IMR-90 (cell line): ENCODE results near the gene CPSF4L. TPM values are rescaled to one million over a fixed set of nuclear protein-coding genes. Genes with fewer than 3 reads are reported as not detected.

Experiments used
- ATAC-seq: fragments of 200-7000 bp; cut with Tn5 transposase; 2 replicates; pipeline ENCODE4 v1.9.1; 2020; ENCODE audit warnings: low read depth, mild to moderate bottlenecking, moderate library complexity
- BruUV-seq: library from RNA; stranded (reverse); fragments of 400-500 nt; replicated peaks from 2 replicates; lab custom pipeline; 2021; lab: Mats Ljungman, UMichigan
- CTCF ChIA-PET: fragments of 300-600 bp; formaldehyde crosslinking; extraction: SDS; loops from one replicate; lab custom pipeline; 2021; ENCODE audit warnings: antibody characterized with exemption; lab: Yijun Ruan, JAX
- POLR2A ChIA-PET: fragments of 300-600 bp; sonication (Branson Sonifier 250); formaldehyde crosslinking; loops from one replicate; lab custom pipeline; 2022; ENCODE audit warnings: antibody characterized with exemption; ENCODE audit not compliant: unreplicated experiment; lab: Charles Lee
- DNase-seq: peaks from one replicate; pipeline ENCODE4 v3.0.0; 2013
- H2AFZ ChIP-seq: replicated peaks from 2 replicates; pipeline ENCODE3; 2013; ENCODE audit warnings: low read length, mild to moderate bottlenecking; ENCODE audit not compliant: poor library complexity
- H2AK5ac ChIP-seq: 2 replicates; pipeline ENCODE4 v1.6.1; 2013; ENCODE audit warnings: low read depth, low read length, inconsistent platforms
- H2AK9ac ChIP-seq: replicated peaks from 2 replicates; pipeline ENCODE3; 2013; ENCODE audit warnings: mild to moderate bottlenecking, low read depth, low read length, moderate library complexity; ENCODE audit not compliant: poor library complexity
- H2BK120ac ChIP-seq: 2 replicates; pipeline ENCODE4 v1.6.1; 2013; ENCODE audit warnings: low read depth, low read length, inconsistent platforms
- H2BK15ac ChIP-seq: 3 replicates; pipeline ENCODE4 v1.6.1; 2013; ENCODE audit warnings: low read depth, low read length, inconsistent platforms
- H2BK20ac ChIP-seq: 2 replicates; pipeline ENCODE4 v1.6.1; 2013; ENCODE audit warnings: low read depth, mild to moderate bottlenecking, inconsistent platforms, low read length, moderate library complexity
- H2BK5ac ChIP-seq: 2 replicates; pipeline ENCODE4 v1.6.1; 2013; ENCODE audit warnings: mild to moderate bottlenecking, low read depth, low read length, inconsistent platforms; ENCODE audit not compliant: poor library complexity, severe bottlenecking
- H3K14ac ChIP-seq: replicated peaks from 2 replicates; pipeline ENCODE4 v1.6.1; 2013; ENCODE audit warnings: low read depth, low read length, inconsistent platforms
- H3K18ac ChIP-seq: 2 replicates; pipeline ENCODE4 v1.6.1; 2013; ENCODE audit warnings: low read depth, low read length, control low read depth
- H3K23ac ChIP-seq: 2 replicates; pipeline ENCODE4 v1.6.1; 2013; ENCODE audit warnings: low read depth, low read length, inconsistent platforms
- H3K27ac ChIP-seq: 2 replicates; pipeline ENCODE4 v1.5.1; 2013; ENCODE audit warnings: mild to moderate bottlenecking, control low read depth, low read length; ENCODE audit not compliant: insufficient read depth
- H3K27me3 ChIP-seq: 2 replicates; pipeline ENCODE4 v1.6.1; 2013; ENCODE audit warnings: low read length; ENCODE audit not compliant: control insufficient read depth, insufficient read depth
- H3K36me3 ChIP-seq: 2 replicates; pipeline ENCODE4 v1.6.1; 2013; ENCODE audit warnings: low read length, mixed read lengths; ENCODE audit not compliant: control insufficient read depth, insufficient read depth
- H3K4ac ChIP-seq: 2 replicates; pipeline ENCODE4 v1.6.1; 2013; ENCODE audit warnings: low read depth, low read length, inconsistent platforms
- H3K4me1 ChIP-seq: 2 replicates; pipeline ENCODE4 v1.6.1; 2013; ENCODE audit warnings: low read length, mixed read lengths; ENCODE audit not compliant: control insufficient read depth, insufficient read depth
- H3K4me2 ChIP-seq: 2 replicates; pipeline ENCODE4 v1.6.1; 2013; ENCODE audit warnings: low read depth, mild to moderate bottlenecking, control low read depth, low read length, moderate library complexity
- H3K4me3 ChIP-seq: 2 replicates; pipeline ENCODE4 v1.5.1; 2013; ENCODE audit warnings: low read depth, mild to moderate bottlenecking, control low read depth, low read length, moderate library complexity; ENCODE audit not compliant: insufficient read depth
- H3K56ac ChIP-seq: 2 replicates; pipeline ENCODE4 v1.6.1; 2013; ENCODE audit warnings: low read length, inconsistent platforms; ENCODE audit not compliant: insufficient read depth; ENCODE audit errors: extremely low read depth
- H3K79me1 ChIP-seq, 2 experiments: 2 replicates each; pipeline ENCODE4 v1.6.1; 2013; ENCODE audit warnings: low read length in 2 of 2, inconsistent platforms in 1 of 2, low read depth in 1 of 2
- H3K9ac ChIP-seq: 2 replicates; pipeline ENCODE4 v1.6.1; 2013; ENCODE audit warnings: low read depth, low read length, control low read depth
- H3K9me1 ChIP-seq: 2 replicates; pipeline ENCODE4 v1.6.1; 2013; ENCODE audit warnings: low read length, inconsistent platforms; ENCODE audit not compliant: insufficient read depth
- H3K9me3 ChIP-seq: 2 replicates; pipeline ENCODE4 v1.6.1; 2013; ENCODE audit warnings: low read length; ENCODE audit not compliant: control insufficient read depth, insufficient read depth
- H4K20me1 ChIP-seq: 2 replicates; pipeline ENCODE4 v1.6.1; 2013; ENCODE audit warnings: low read length, inconsistent platforms; ENCODE audit not compliant: insufficient read depth
- H4K5ac ChIP-seq: 2 replicates; pipeline ENCODE4 v1.6.1; 2013; ENCODE audit warnings: mild to moderate bottlenecking, low read depth, low read length, control low read depth
- H4K8ac ChIP-seq, 2 experiments: 2 replicates each; pipeline ENCODE4 v1.6.1; 2013; ENCODE audit warnings: low read depth in 2 of 2, low read length in 2 of 2, control low read depth in 1 of 2, inconsistent platforms in 1 of 2
- H4K91ac ChIP-seq: 2 replicates; pipeline ENCODE4 v1.6.1; 2013; ENCODE audit warnings: low read depth, low read length, inconsistent platforms; ENCODE audit not compliant: insufficient read depth
- CEBPB ChIP-seq: IDR thresholded peaks from 2 replicates; pipeline ENCODE4 v1.6.1; 2012; ENCODE audit warnings: low read depth, low read length, improper control_type of control experiment
- MAFK ChIP-seq: IDR thresholded peaks from 2 replicates; pipeline ENCODE4 v1.6.1; 2012; ENCODE audit warnings: low read depth, low read length, improper control_type of control experiment
- NFE2L2 ChIP-seq: fragments of 150-350 bp; IDR thresholded peaks from 2 replicates; pipeline ENCODE4 v1.6.1; 2016; ENCODE audit warnings: low read depth, mild to moderate bottlenecking, low read length
- RCOR1 ChIP-seq: IDR thresholded peaks from 2 replicates; pipeline ENCODE4 v1.6.1; 2012; ENCODE audit warnings: mild to moderate bottlenecking, low read length, improper control_type of control experiment; ENCODE audit not compliant: insufficient replicate concordance
- SMC3 ChIP-seq: fragments of 150-350 bp; IDR thresholded peaks from 2 replicates; pipeline ENCODE4 v1.6.1; 2016; ENCODE audit warnings: low read depth, mild to moderate bottlenecking, antibody characterized with exemption, low read length, moderate library complexity
- WGBS, 2 experiments: methylation state at CpG; one replicate each; pipeline versions ENCODE4 v1.1.5 to v1.1.7; 2013; ENCODE audit warnings: missing lambda C conversion rate in 2 of 2; ENCODE audit not compliant: insufficient read length in 1 of 2; ENCODE audit errors: extremely low coverage in 2 of 2; 5-methylcytosine and 5-hydroxymethylcytosine counted together
- dilution Hi-C: fragments of 300-500 bp; cut with HindIII; formaldehyde crosslinking; loops from one replicate; pipeline ENCODE4 v1.14.3; 2018; ENCODE audit warnings: low sequenced_read_pairs; ENCODE audit not compliant: unreplicated experiment
- in situ Hi-C: fragments of 300-500 bp; cut with MboI; formaldehyde crosslinking; loops from 3 replicates; pipeline ENCODE4 v1.14.3; 2019; ENCODE audit warnings: low sequenced_read_pairs, inconsistent platforms, mixed read lengths
- intact Hi-C: fragments of 100-400 bp; cut with micrococcal nuclease; formaldehyde crosslinking; loops from 2 replicates; pipeline ENCODE4 v1.10.0; 2022
- polyA plus RNA-seq, 3 experiments: library from polyadenylated mRNA; depleted of rRNA; stranded (reverse); fragments of >200 nt; gene quantifications; 2 replicates each; pipeline ENCODE4 v1.2.3, GENCODE V29; 2012; ENCODE audit warnings: low replicate concordance in 1 of 3
- total RNA-seq: library from RNA; depleted of rRNA; stranded (reverse); fragments of >200 nt; gene quantifications from 2 replicates; pipeline ENCODE4 v1.2.3, GENCODE V29; 2012
- TF ChIP-seq, protein P1 (sequence below): fragments of 150-350 bp; IDR thresholded peaks from 2 replicates; pipeline ENCODE4 v1.6.1; 2017; ENCODE audit warnings: mild to moderate bottlenecking, antibody characterized with exemption, low read length, low read depth
- TF ChIP-seq, protein P2 (sequence below): fragments of 150-350 bp; IDR thresholded peaks from 2 replicates; pipeline ENCODE4 v1.6.1; 2016; ENCODE audit warnings: low read depth, mild to moderate bottlenecking, low read length, moderate library complexity, borderline replicate concordance

CPSF4L gene
- total and polyA plus RNA-seq, 2 of the 4 experiments (the other 2 are of a cell fraction) = not detected

DNA sequence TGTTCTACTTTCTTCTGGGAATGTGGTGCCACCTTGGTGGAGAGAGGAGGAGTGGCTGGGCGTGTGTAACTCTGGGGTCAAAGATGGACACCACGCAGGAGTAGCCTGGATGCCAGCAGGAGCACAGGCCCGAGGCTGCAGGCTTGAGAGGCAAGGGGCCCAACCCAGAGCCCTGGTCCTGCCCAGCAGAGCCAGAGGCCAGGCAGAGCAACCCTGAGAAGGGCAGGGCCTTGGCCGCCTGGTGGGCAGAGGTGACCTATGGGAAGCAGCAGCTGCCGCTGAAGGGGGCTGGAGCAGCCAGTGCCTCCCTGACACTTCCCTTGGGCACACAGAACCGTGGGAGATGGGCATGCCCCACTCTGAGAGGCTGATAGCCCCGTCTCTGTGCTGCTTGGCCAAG, 18.0 kb upstream of the CPSF4L start:
- Histone ChIP-seq H2AFZ (no peak overlapping the region), H3K14ac (no peak overlapping the region), H4K20me1 (peaks cover 14% of the 10 kb centered on the region), H4K91ac (no peak overlapping the region), H2AK9ac (peak overlapping the region; percentile 37), H2BK5ac (no peak overlapping the region), H2BK15ac (no peak overlapping the region), H3K4me1 (peaks cover 7% of the 10 kb centered on the region; the same call in 1 of the 2 replicates), H3K4ac (no peak overlapping the region), H3K4me2 (no peak overlapping the region), H4K8ac (no peak overlapping the region), H3K27me3 (no peaks in the 10 kb centered on the region), H3K9me1 (no peaks in the 10 kb centered on the region; the same call in 1 of the 2 replicates), H3K36me3 (peaks cover 19% of the 10 kb centered on the region), H3K18ac (no peak overlapping the region), H4K5ac (no peak overlapping the region), H3K9me3 (no peaks in the 10 kb centered on the region), H3K9ac (no peak overlapping the region), H2BK20ac (no peak overlapping the region), H3K23ac (no peak overlapping the region), H3K79me1 (peaks cover 6 to 34% of the 10 kb centered on the region in 2 experiments), H2BK120ac (no peak overlapping the region), H3K56ac (no peak overlapping the region), H3K4me3 (no peak overlapping the region), H3K27ac (no peak overlapping the region), H2AK5ac (0 out of 2 replicates have a peak overlapping the region, but pooled peaks have one; percentile 46)
- POLR2A ChIA-PET = no interaction called here
- dilution Hi-C loops (no loop called here), in situ Hi-C loops (no loop called here), intact Hi-C loops (no loop called here)
- BruUV-seq = no TSS peak
- TF ChIP-seq, protein P1, sequence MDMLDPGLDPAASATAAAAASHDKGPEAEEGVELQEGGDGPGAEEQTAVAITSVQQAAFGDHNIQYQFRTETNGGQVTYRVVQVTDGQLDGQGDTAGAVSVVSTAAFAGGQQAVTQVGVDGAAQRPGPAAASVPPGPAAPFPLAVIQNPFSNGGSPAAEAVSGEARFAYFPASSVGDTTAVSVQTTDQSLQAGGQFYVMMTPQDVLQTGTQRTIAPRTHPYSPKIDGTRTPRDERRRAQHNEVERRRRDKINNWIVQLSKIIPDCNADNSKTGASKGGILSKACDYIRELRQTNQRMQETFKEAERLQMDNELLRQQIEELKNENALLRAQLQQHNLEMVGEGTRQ = no peak
- TF ChIP-seq CEBPB (no peak), NFE2L2 (no peak), RCOR1 (no peak), SMC3 (no peak), MAFK (no peak)
- TF ChIP-seq, protein P2, sequence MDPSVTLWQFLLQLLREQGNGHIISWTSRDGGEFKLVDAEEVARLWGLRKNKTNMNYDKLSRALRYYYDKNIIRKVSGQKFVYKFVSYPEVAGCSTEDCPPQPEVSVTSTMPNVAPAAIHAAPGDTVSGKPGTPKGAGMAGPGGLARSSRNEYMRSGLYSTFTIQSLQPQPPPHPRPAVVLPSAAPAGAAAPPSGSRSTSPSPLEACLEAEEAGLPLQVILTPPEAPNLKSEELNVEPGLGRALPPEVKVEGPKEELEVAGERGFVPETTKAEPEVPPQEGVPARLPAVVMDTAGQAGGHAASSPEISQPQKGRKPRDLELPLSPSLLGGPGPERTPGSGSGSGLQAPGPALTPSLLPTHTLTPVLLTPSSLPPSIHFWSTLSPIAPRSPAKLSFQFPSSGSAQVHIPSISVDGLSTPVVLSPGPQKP = no peak
- WGBS, 2 experiments = 83% methylated on average over 3 of the region's 7 CpGs; no CpG with 5 or more reads in 1 of the 2 experiments
- no peak for DNase-seq
- ATAC-seq = no peak
- CTCF ChIA-PET = no interaction called here
